ENCODE measurements around the gene SORCS3.

DNA sequence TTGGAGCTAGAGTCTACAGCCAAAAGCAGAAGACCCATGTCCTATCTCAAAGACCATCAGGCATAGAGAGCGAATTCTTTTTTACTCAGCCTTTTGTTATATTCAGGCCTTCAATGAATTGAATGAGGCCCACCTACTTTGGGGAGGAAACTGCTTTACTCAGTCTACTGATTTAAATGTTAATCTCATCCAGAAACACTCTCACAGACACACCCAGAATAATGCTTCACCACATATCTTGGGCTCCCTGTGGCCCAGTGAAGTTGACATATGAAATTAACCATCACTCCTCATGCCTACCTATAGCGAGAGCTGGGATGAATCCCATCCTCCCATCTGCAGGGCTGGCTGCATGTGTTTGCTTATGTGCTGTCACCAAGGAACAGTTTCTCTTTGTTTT, 26.0 kb upstream of the SORCS3 start:
- TF ChIP-seq EZH2 (IDR thresholded peaks at IDR 0.05; ENCODE audit: insufficient read depth, poor library complexity, severe bottlenecking) (no peak), EZH2phosphoT487 (IDR thresholded peaks at IDR 0.05; ENCODE audit: insufficient read depth, low read depth) (no peak)
